ENCODE measurements around the gene GNAQ. TPM values are rescaled to one million over a fixed set of nuclear protein-coding genes. Genes with fewer than 3 reads are reported as not detected.

The GNAQ gene
- total and polyA plus RNA-seq, 9 donors: 22.0 to 72.2 (median 53.1) TPM

DNA sequence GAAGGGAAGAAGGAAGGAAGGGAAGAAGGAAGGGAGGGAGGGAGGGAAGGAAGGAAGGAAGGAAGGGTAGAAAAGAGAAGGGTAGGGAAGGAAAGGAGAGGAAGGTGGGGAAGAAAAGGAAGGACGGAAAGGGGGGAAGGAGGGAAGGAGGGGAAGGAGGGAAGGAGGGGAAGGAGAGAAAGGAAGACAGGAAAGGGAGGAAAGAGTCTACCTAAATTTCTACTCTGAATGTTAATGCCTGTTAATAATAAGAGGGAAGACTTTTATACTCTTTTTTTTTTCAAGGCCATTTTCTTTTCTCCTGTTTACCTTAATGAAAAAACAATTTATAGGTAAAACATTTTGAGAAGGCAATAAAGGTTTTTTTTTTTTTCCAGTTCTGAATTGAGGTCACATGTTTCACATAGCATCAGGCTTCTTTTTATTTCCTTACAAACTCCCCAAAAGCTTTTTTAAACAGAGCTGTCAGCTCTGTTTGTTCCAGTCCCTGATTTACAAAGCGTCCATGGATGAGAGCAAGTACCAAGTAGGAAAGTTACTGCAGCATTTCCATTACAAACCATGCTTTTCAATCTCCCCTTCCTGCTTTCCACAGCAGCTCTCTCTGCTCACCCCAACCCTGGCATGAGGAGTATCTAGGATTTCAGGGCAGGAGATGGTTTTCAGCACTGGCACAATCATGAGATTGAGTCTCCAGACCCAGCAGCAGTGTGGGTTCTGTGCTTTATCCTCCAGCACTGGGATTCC is 173.9 kb downstream of the GNAQ start:
- Histone ChIP-seq H3K4me1 (ENCODE audit: insufficient read depth) (peaks cover 2% of the 10 kb centered on the region), H3K27me3 (no peaks in the 10 kb centered on the region), H3K9me3 (no peaks in the 10 kb centered on the region), H3K36me3 (no peaks in the 10 kb centered on the region), H3K27ac (no peak overlapping the region), H3K4me3 (no peak overlapping the region)
- WGBS, 3 donors: 87 to 99% (median 96%) methylated on average over 2 of the region's 2 CpGs
- intact Hi-C loops (cut with DNase I): no loop called here
- no peak for TF ChIP-seq EP300 (IDR thresholded peaks at IDR 0.05)
- TF ChIP-seq POLR2A (IDR thresholded peaks at IDR 0.05): no peak
- TF ChIP-seq, protein P1, sequence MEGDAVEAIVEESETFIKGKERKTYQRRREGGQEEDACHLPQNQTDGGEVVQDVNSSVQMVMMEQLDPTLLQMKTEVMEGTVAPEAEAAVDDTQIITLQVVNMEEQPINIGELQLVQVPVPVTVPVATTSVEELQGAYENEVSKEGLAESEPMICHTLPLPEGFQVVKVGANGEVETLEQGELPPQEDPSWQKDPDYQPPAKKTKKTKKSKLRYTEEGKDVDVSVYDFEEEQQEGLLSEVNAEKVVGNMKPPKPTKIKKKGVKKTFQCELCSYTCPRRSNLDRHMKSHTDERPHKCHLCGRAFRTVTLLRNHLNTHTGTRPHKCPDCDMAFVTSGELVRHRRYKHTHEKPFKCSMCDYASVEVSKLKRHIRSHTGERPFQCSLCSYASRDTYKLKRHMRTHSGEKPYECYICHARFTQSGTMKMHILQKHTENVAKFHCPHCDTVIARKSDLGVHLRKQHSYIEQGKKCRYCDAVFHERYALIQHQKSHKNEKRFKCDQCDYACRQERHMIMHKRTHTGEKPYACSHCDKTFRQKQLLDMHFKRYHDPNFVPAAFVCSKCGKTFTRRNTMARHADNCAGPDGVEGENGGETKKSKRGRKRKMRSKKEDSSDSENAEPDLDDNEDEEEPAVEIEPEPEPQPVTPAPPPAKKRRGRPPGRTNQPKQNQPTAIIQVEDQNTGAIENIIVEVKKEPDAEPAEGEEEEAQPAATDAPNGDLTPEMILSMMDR (IDR thresholded peaks at IDR 0.05): no peak
- DNase-seq: no peak

DNA sequence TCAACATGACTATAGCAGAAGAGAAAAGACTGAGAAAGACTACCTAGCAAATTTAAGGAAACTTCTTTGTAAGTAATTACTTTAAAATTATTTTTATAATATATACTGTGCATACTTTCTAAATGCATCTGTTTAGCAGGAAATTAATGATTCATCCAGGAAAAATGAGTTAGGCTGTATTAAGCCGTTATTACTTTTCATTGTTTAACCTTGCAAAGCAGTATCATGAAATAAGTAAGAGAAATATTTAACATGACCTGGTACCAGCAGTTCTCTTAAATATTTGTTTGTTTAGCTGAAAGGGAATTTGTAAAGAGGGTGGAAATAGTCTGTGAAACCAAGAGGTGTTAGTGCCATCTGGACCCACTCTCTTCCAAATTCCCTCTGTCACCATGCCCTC is 175.0 kb downstream of the GNAQ start:
- intact Hi-C loops (cut with DNase I): no loop called here
- H3K36me3 ChIP-seq: no peaks in the 10 kb centered on the region
- no peak overlapping the region for H3K27ac ChIP-seq
- no peaks in the 10 kb centered on the region for H3K9me3 ChIP-seq
- TF ChIP-seq, protein P1 (IDR thresholded peaks at IDR 0.05): no peak
- TF ChIP-seq POLR2A (IDR thresholded peaks at IDR 0.05) (no peak), EP300 (IDR thresholded peaks at IDR 0.05) (no peak)
- H3K4me3 ChIP-seq: no peak overlapping the region
- H3K27me3 ChIP-seq: no peaks in the 10 kb centered on the region
- no peak for DNase-seq
- 8 to 29% (median 14%) methylated on average over 1 of the region's 1 CpG for WGBS, 3 donors
- peaks cover 3% of the 10 kb centered on the region for H3K4me1 ChIP-seq (ENCODE audit: insufficient read depth)

DNA sequence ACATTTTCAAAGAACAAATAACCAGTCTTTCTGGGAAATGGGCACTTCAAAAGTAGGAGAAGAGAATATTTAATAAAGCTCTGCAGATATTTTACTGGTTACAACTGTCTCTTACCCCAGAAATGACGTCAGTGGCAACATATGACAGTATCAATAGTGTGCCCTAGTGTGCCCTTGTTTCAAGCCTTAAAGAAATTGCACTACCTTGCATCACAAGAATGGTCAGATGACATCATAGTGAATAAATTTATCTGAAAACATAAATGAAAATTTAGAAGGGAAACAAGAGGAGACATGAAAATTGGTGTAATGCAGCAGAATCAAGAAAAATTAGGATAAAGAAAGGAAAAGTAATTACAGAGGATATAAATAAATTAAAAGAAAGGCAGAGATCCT is 176.7 kb downstream of the GNAQ start:
- H3K27ac ChIP-seq: no peak overlapping the region
- 84 to 96% (median 94%) methylated on average over 1 of the region's 1 CpG for WGBS, 3 donors
- no peaks in the 10 kb centered on the region for H3K36me3 ChIP-seq
- intact Hi-C loops (cut with DNase I): no loop called here
- TF ChIP-seq POLR2A (IDR thresholded peaks at IDR 0.05) (no peak), EP300 (IDR thresholded peaks at IDR 0.05) (no peak)
- TF ChIP-seq, protein P1 (IDR thresholded peaks at IDR 0.05): no peak
- no peak overlapping the region for H3K4me3 ChIP-seq
- H3K4me1 ChIP-seq (ENCODE audit: insufficient read depth): peaks cover 3% of the 10 kb centered on the region
- no peak for DNase-seq
- H3K27me3 ChIP-seq: no peaks in the 10 kb centered on the region
- H3K9me3 ChIP-seq: no peaks in the 10 kb centered on the region

DNA sequence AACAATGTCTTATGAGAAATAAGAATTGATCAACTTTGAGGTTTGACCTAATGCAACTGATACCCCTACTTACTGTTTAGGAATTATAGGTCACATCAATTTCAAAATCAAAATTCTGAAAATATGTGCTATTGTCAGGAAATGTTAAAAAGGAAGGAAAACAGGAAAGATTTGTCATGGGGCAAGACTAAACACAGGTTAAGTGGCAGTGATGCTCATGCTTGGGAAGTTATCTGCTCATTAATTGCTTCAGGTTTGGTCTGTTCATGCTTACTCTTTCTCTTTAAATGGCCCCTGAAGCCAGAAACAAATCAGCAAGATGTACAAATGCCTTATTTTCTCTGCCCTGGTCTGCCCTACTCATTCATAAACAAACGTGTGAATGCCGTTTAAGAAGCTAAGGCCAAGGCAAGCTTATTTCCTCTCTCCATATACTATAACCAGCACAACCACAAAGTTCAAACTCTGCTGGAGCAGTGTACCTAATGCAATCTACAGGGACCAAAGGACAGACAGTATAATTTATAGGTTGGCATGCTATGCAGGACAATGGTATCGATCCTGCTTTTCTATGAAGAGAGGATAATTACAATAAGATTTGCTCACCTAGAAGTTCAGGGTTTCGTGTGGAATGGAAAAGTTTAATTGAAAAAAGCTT is 177.2 kb downstream of the GNAQ start:
- Histone ChIP-seq H3K4me3 (no peak overlapping the region), H3K4me1 (ENCODE audit: insufficient read depth) (peaks cover 3% of the 10 kb centered on the region), H3K9me3 (no peaks in the 10 kb centered on the region), H3K27ac (no peak overlapping the region), H3K27me3 (no peaks in the 10 kb centered on the region), H3K36me3 (no peaks in the 10 kb centered on the region)
- no peak for DNase-seq
- WGBS, 3 donors: 74 to 82% (median 77%) methylated on average over 4 of the region's 4 CpGs
- TF ChIP-seq, protein P1 (IDR thresholded peaks at IDR 0.05): no peak
- TF ChIP-seq EP300 (IDR thresholded peaks at IDR 0.05) (no peak), POLR2A (IDR thresholded peaks at IDR 0.05) (no peak)
- intact Hi-C loops (cut with DNase I): no loop called here
